Left renal pelvis (tissue), 4 donors: ENCODE results near the gene MBNL1. TPM values are rescaled to one million over a fixed set of nuclear protein-coding genes. Genes with fewer than 3 reads are reported as not detected.

Experiments
- DNase-seq, 4 donors: peaks; one replicate each; pipeline ENCODE4 v3.0.0-alpha.2; 2013; ENCODE audit warnings: low read depth in 4 of 4, low spot score in 3 of 4
- polyA plus RNA-seq, 4 donors: library from polyadenylated mRNA; unstranded; fragments of 120-200 nt; gene quantifications; one replicate each; pipeline ENCODE4 v1.2.1, GENCODE V29; 2013; ENCODE audit not compliant: insufficient read length in 4 of 4

The MBNL1 gene
- polyA plus RNA-seq, 4 donors: 48.3 to 62.7 (median 55.5) TPM

DNA sequence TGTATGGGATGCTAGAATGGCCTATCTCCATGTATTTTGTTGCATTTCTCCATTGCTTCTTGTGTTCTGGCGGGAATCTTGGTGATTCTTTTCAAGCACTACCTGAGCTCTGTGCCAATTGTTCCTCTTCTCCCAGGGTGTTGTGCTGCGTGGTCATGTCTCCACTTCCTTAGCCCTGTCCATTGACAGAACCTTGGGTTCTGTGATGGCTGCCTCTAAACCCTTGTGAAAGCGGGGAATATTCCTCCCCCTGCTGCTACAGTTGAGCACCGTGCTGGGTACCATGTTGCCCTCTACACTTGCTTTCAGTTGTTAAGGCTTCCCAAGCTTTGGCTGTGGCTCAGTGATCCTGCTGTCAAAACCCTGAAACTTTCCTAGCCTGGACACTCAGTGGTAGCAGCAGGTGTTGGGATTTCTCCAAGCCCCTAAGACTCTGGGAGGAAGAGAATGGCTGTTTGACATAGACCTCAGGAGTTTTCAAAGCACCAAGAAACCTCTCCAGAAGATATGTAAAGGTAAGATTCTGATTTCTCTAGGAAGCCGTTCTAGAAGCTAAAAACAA, 69.5 kb downstream of the MBNL1 start:
- DNase-seq: no peak

DNA sequence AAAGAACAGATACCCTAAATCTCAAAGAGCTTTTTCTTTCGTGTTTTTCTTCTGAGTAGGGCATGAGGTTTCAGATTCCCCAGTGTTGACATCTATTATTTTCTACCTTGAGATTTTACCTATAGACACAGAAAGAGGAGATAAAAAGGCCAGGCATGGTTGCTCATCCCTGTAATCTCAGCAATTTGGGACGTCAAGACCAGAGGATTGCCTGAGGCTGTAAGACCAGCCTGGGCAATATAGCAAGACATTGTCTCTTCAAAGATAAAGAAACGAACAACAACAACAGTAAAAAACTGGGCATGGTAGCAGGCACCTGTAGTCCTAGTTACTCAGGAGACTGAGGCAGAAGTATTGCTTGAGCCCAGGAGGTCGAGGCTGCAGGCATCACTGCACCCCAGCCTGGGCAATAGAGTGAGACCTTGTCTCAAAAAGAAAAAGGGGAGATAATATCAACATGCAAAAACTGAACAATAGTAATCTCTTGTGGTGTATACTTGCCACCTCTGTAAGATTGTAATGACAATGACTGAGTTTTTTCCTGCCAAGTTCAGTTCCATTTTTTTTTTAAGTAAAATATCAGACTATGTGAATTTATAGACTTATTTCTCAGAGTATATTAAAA, 71.3 kb downstream of the MBNL1 start:
- no peak for DNase-seq

DNA sequence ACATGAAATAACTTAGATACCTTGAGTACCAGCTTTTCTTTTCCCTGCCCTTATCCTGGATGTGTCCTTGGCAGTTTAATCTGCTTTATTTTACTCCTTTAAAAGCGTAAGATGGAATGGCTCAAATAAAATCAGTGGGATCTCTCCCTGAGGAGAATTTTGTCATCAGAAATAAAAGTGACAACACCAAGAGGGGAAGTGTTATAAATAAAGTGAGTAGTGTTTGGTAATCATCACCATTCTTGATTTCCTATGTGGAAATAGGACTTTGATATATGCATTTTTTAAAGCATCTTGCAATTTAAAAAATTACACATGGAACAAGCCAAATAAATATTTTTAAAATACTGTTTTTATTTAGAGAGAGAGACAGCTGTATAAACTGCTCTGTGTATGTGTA, 76.5 kb downstream of the MBNL1 start:
- no peak for DNase-seq

DNA sequence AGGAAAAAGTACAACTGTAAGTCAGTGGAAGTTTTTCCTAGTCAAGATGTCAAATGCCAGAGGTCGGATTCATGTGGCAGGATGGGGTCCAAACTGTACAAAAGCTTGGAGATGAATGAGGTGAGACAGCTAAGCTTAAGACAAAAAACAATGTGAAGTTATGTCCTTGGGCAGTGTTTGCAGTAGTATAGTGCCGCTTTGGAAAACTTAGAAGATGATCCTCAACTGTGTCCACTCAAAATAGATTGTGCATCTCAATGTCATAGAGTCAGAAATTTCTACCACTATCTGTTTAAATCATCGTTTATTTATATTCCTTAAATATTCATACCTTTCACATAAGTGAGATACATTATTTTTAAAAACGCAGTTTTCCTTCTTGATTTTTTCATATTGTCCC, 77.3 kb downstream of the MBNL1 start:
- DNase-seq: no peak

DNA sequence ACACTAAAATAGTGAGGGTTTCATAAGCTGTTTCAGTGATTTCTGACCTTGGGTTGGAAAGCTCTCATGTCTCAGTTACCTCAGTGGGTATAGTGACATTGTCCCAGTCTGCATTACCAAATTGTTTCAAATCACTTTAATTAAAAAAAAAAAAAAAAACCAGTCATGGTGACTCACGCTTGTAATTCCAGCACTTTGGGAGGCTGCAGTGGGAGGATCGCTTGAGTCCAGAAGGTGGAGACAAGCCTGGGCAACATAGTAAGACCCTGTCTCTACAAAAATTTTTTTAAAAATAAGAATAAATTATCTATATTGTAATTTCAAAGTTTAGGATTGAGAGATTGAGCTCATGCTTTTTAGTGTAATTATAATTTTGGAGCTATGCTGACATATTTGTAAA, 78.0 kb downstream of the MBNL1 start:
- DNase-seq: no peak

DNA sequence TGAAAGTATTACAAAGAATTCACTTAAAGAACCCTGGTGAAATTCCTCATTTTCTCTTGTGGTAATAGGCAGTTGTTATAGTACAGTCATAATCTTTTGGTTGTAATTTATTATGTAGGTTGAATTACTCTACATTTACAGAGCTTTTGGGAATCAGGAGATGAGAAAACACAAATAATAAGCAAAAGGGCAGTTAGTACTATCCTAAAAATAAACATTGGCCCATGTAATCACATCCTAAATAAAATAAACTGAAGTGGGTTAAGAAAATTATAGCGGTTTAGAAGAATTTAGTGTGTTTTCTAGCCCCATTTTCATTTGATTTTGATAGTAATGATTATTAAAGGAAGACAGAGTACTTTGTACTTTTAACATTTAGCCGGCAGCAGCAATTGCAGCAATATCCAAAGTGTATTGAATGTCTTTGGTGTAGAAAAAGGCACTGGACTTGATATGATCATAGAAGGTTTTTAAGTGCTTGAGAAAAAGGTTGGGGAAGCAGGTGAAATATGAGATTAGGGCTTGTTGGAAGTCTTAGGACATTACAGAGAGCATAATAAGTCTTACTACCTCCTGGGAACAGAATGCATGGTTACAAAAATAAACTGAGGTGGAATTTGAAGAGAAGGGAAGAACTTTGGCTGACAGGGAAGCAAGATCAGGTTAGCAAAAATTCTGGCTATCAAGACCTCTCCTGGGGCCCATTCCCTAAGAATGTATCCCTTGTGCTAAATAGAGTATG, 79.9 kb downstream of the MBNL1 start:
- DNase-seq: no peak

DNA sequence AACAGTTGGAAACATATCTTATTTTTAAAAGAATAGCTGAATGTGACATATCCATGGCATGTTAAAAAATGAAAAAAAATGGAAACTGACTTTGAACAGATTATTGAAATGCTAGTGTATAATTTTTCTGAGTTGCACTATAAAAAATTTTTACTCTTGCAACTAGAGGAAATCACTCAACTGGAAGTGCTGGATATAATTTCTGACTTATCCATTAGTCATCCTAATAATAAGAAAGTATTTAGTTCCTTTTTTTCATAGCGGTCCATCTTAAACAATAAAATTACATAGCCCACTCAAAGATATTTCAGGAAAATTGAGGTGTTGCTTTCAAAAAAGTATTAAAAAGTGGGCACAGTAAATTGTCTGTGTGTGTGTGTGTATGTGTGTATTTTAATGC, 80.7 kb downstream of the MBNL1 start:
- DNase-seq: no peak

DNA sequence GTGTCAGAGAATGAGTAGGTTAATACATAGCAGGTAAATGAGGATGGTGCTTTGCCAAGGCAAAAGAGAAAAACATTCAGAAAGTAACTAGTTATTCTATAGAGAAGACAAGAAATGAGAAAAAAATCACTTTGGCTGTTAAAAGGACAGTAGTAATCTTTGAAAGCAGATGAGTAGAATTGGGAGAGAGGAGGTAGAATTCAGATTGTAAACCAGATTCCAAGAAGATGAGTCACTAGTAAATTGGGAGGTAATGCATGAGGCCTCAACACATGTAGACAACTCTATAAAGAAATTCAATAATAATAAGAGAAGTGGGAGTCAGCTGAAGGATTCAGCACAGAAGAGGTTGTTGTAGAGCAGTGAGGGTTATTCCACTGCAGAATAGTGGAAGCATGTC, 81.4 kb downstream of the MBNL1 start:
- no peak for DNase-seq

DNA sequence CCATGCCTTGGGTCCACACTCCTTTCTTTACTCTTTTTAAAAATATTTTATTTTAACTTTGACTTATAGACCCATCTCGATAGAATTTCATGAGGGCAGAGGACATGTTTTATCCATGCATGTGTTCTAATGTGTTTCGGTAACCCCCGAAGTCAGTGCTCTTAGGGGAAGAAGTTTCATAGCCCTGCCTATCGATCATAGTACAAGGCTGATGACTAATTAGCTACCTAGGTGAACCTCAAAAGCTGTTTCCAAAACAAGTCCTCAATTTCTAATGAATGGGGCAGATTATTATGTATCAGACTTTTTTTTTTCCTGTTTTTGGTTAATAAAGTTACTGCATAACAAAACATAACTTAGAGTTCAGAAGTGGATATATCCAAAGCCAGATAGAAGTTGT, 82.0 kb downstream of the MBNL1 start:
- no peak for DNase-seq

DNA sequence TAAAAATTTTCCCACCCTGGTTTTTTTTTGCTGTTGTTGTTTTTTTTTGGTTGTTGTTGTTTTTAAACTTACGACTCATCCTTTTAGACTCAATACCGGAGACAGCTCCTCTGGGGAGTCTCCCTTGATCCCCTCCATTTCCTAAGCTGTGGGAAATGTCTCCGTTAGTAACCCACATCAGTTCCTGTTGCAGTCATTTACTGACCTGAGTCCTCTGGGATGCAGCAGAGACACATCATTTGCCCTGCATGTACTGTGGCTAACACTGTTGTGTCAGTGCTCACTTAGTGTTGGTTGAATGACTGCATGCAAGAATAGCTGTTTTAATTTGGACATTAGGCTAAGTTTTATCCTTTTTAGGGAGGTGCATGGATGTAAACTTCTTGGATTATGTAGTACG, 83.8 kb downstream of the MBNL1 start:
- DNase-seq: no peak

DNA sequence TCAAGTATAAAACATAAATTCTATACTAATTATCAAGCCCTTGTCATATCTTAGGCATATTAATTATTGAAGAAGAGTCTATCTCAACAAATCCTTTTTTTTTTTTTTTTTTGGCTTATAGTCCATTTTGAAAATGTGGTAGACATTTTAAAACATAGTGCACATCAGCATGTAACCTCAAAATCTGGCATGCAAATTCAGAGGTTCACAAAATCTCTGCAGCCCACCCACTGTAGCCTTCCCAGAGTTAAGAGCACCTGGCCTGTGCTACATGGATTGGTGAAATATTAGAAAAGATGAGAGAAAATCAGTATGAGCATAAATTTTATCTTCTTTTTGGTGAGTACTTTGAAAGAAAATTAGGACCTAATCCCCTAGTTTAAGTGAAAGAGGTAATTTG, 84.8 kb downstream of the MBNL1 start:
- no peak for DNase-seq

DNA sequence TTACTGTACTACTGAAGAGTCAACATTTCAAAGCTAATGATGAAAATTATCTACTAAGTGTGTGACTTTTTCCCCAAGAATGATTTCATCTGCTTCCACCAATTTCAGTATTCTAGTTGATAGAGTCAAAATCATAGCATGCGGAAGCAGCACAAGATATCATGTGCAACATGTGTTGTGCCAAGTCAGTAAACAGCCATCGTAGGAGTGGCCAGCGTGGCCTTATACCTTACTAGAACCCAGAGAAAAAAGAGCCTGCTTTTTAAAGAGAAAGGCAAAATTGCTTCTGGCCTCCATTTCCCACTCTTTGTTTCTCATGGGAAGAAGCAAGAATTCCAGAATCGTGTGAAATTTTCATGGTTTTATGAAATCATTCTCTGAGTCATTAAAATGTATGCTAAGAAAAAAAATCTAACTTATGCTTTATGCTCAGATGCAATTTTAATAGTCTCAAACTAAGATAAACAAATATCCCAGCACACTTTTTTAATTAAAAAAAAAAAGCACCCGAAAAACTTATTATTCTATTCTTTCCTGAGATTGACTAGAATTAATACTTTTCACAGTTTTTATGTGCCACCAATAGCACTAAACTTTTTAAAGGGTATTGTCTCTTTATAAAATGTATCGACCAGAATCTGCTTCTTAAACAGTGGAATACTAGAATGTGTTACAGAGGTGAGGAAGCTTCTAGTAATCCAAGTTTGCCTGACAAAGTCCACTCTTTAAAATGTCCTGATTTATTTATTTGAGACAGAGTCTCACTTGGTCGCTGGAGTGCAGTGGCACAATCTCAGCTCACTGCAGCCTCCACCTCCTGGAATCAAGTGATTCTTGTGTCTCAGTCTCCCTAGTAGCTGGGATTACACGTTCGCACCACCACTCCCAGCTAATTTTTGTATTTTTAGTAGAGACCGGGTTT, 87.3 kb downstream of the MBNL1 start:
- no peak for DNase-seq

DNA sequence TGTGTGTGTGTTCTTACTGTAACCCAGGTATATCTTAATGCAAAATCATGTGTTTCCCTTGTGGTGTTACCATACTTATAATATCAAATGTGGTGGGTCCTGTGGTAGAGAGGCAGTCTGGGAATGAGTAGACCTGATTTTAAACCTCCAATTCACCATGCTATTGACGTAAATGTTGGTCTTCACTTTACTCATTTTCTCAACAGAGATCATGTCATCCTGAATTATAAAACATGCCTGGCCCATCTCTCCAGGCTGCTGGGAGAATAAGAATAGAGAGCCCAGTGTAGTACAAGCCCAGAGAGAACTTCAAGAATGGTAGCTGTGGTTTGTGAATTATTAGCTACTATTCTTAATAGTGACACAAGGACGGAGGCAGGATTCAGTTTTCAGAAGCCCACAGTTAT, 88.1 kb downstream of the MBNL1 start:
- no peak for DNase-seq

DNA sequence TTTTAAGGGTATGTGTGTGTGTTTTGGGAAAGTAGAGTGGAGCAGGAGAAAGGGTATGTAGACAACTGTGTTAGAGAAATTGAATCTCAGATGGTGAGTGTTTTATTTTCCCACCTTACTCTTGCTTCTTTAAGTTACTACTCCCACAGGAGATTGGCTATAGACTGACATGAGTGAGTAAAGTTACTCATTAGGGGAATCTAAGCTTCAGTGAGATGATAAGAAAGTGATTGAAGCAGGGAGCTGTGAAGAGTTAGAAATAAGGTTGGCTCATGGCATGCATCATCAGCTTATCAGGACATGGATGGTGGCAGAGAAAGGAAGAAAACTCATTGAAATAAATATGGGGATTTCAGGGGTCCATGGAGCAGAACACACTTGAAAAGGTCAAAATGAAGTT, 88.9 kb downstream of the MBNL1 start:
- DNase-seq: no peak

DNA sequence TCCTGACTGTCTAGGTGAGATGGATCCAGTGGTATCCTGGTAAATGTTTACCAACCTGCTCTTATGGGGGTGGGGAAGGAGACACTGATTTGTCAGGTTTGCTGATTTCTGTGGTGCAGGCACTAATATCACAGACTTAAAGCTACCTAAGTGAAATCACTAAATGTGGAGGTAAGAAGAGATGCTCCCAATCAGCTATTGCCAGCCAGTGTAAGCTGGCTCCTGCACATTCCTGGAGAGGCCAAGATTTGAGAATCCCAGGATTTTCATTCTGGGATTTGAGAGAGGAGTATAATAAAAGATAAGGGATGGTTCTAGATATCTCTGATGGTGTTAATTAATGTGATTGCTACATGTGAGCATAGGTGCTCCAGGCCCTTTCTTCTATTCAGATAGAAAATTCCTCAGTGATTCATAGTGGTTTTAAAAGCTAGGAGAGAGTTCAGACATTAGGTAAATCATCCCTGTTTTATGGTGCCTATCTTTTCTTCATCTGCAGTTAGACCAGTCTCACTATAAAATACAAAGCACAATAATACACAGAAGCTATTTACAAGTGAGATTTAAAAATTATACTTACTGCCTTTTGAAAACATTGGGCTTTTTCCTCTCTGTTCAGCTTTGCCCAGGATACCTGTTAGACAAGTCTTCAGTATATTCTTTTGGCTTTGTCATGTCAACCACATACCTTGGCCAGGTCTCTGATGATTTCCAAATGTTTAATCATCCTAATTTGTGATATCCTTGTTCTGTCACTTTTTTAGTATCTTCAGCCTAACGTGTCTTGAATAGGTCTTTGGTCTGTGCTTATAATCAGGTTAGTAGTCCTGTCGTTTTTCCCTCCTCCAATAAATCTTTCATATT, 90.9 kb downstream of the MBNL1 start:
- DNase-seq: no peak

DNA sequence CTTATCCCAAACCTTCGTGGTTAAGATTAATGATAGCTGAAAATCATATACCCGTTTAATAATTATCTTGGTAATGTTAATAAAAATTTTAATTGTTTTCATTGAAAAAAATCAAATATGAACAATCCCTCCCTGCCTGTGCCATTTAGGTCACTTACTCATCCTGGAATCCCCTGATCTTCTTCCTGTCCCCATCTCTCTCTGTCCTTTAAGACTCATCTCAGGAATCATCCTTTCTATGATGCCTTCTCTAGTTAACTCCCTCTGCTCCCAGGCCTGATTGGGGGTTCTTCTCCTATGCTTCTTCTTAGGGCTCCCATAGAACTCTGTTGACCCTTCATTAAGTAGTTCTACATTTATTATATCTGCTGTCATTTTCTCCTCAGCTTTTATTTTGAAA, 91.6 kb downstream of the MBNL1 start:
- no peak for DNase-seq

DNA sequence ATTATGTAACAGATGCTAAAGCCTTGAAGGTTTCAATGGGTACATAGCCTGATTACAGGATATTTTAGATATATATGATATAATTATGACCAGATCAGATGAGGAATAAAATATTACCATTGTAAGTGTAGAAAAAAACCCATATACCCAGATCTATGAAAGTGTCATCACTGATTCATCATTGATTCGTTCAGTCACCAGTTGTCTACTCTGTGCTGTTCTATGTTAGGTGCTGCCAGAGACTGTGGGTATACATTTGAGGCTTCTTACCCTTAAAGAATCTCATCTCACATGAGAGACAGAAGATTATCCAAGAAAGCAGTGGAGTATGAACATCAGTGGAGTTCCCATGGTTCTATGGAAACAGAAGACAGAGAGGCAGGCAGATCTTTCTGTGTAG, 92.2 kb downstream of the MBNL1 start:
- DNase-seq: no peak

DNA sequence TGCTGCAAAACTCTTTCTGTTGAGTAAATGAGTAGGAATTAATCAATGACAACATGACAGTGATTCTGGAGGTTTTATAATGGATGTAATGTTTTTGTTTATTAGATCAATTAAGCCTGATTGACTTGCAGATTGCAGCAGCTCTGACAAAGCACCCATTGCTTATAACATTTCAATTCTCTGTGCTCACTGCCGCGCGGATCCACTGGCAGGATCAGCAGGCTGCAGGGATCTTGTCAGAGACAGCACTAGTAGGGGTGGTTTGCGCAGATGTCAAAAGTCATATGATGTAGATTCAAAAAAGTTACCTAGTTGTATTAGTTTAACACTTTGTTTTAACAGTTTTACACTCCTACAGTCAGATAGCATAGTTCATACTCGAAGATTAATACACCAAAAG, 93.4 kb downstream of the MBNL1 start:
- DNase-seq: no peak

DNA sequence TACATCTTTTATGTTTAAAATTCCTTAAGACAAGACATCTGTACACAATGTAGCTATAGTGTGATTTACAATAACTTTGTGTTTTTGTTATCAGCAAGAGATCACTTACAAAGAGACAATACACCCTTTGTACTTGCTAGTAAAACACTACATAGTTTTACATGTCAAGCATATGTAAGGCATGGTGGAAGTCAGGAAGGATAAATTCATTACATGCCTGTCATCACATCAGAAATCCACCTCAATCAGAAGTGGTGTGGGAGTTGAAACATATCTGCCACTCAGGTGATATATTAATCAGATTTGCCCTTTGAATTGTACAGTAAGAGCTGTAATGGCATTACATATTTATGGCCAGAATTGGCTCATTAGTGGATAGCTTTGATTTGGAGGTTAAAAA, 95.5 kb downstream of the MBNL1 start:
- DNase-seq: no peak

DNA sequence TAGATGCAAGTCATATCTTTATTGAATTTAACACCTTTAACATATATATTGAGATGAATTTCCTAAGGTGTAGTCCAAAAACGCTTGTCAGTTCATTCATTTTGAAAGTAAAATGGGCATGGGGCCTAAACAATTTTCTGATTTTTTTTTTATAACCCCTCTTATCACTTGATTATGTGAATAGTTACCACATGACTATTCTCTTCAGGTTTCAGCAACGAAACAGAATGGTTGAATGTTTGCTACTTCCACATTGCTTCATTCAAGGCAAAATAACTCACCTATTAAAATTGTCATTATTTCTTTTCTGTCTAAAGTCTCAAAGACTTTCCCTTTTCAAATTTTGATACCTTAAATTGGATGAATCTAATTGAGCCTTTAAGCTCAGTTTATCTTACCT, 96.4 kb downstream of the MBNL1 start:
- DNase-seq: no peak
